Sigmoid colon (tissue), 7 donors: ENCODE data around the gene VSTM4. TPM values are rescaled to one million over a fixed set of nuclear protein-coding genes. Genes with fewer than 3 reads are reported as not detected.

ENCODE experiments used
- DNase-seq: peaks from one replicate; pipeline ENCODE4 v3.0.0-alpha.2; 2019
- H3K27ac ChIP-seq, 4 donors: fragments of 200-600 bp; sonication (generic); one replicate each; pipeline ENCODE4 v1.5.1; 2016 to 2019; ENCODE audit warnings: mild to moderate bottlenecking in 1 of 4
- H3K27me3 ChIP-seq, 3 donors: fragments of 200-600 bp; sonication (generic); one replicate each; pipeline ENCODE4 v1.5.1; 2019; ENCODE audit warnings: mild to moderate bottlenecking in 1 of 3
- H3K36me3 ChIP-seq, 4 donors: fragments of 200-600 bp; sonication (generic); one replicate each; pipeline ENCODE4 v1.5.1; 2016 to 2019
- H3K4me1 ChIP-seq, 4 donors: fragments of 200-600 bp; sonication (generic); one replicate each; pipeline ENCODE4 v1.5.1; 2017 to 2019
- H3K4me3 ChIP-seq, 4 donors: fragments of 200-600 bp; sonication (generic); one replicate each; pipeline ENCODE4 v1.5.1; 2017 to 2019; ENCODE audit warnings: mild to moderate bottlenecking in 2 of 4, moderate library complexity in 1 of 4
- H3K9me3 ChIP-seq, 4 donors: fragments of 200-600 bp in 3 of 4; sonication (generic) in 3 of 4; one replicate each; pipeline versions ENCODE4 v1.5.1 to v1.6.1; 2013 to 2019
- EP300 ChIP-seq, 4 donors: sonication (generic); formaldehyde crosslinking; IDR thresholded peaks; one replicate each; pipeline ENCODE4 v1.6.1; 2017; ENCODE audit warnings: antibody characterized with exemption in 4 of 4
- POLR2A ChIP-seq, 2 donors: fragments of 450-650 bp; IDR thresholded peaks; one replicate each; pipeline ENCODE4 v1.6.1; 2016; ENCODE audit warnings: antibody characterized with exemption in 2 of 2, mild to moderate bottlenecking in 2 of 2, moderate library complexity in 2 of 2
- POLR2AphosphoS5 ChIP-seq, 4 donors: sonication (generic); formaldehyde crosslinking; IDR thresholded peaks; one replicate each; pipeline ENCODE4 v1.6.1; 2017; ENCODE audit warnings: antibody characterized with exemption in 4 of 4
- WGBS, 2 donors: extraction: QIAGEN DNeasy Blood & Tissue Kit; methylation state at CpG; one replicate each; pipeline ENCODE4 v1.1.7; 2013; 5-methylcytosine and 5-hydroxymethylcytosine counted together
- intact Hi-C: fragments of 100-400 bp; cut with DNase I; formaldehyde crosslinking; loops from one replicate; pipeline ENCODE4 v1.15.1; 2023
- polyA plus RNA-seq, 3 donors: library from polyadenylated mRNA; stranded (reverse); fragments of 200-250 nt; gene quantifications; one replicate each; pipeline ENCODE4 v1.2.3, GENCODE V29; 2013
- total RNA-seq, 4 donors: library from RNA; depleted of rRNA; stranded (reverse); fragments of >200 nt; gene quantifications; one replicate each; pipeline ENCODE4 v1.1.0, GENCODE V29; 2016
- TF ChIP-seq, protein P1 (sequence below), 4 experiments: fragments of 450-650 bp in 3 of 4; fragments of 200-600 bp in 1 of 4; IDR thresholded peaks; one replicate each; pipeline ENCODE4 v1.5.1; 2016 to 2019; ENCODE audit warnings: antibody characterized with exemption in 4 of 4, mild to moderate bottlenecking in 3 of 4, moderate library complexity in 2 of 4
- donor health status: healthy with polysubstance abuse.
- donor health status: Bipolar disorder and iron deficiency.
- donor health status: healthy.

Gene VSTM4
- total and polyA plus RNA-seq, 7 donors: 0.23 to 13.3 (median 9.5) TPM

DNA sequence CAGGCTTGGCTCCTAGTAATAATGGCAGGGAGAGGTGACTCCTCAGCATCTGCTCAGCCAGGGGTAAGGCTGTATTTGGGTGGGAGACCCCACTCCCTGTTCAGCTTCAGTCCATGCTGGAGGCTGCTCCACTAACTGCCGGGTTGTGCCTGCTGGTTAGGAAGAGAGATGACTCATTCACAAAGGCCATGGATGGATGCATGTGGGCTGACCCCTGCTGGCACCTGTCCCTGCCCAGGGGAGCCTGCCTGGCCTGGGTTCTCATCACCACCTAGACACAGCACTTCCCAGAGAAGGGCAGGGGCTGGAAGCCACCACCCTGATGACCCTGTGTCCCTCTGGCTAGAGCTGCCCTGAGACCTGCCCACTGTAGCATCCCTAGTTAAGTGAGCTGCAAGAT lies 59.0 kb downstream of the VSTM4 start:
- Histone ChIP-seq H3K36me3 (no peaks in the 10 kb centered on the region), H3K27ac (no peak overlapping the region), H3K9me3 (no peaks in the 10 kb centered on the region), H3K4me1 (peaks cover 0 to 4% (median 0%) of the 10 kb centered on the region in 4 donors), H3K27me3 (no peaks in the 10 kb centered on the region), H3K4me3 (no peak overlapping the region)
- WGBS, 2 donors: 49 to 74% methylated on average over 1 of the region's 1 CpG
- intact Hi-C loops: no loop called here
- DNase-seq: no peak
- no peak for TF ChIP-seq EP300 (IDR thresholded peaks at IDR 0.05)
- TF ChIP-seq POLR2AphosphoS5 (IDR thresholded peaks at IDR 0.05): no peak
- TF ChIP-seq, protein P1, sequence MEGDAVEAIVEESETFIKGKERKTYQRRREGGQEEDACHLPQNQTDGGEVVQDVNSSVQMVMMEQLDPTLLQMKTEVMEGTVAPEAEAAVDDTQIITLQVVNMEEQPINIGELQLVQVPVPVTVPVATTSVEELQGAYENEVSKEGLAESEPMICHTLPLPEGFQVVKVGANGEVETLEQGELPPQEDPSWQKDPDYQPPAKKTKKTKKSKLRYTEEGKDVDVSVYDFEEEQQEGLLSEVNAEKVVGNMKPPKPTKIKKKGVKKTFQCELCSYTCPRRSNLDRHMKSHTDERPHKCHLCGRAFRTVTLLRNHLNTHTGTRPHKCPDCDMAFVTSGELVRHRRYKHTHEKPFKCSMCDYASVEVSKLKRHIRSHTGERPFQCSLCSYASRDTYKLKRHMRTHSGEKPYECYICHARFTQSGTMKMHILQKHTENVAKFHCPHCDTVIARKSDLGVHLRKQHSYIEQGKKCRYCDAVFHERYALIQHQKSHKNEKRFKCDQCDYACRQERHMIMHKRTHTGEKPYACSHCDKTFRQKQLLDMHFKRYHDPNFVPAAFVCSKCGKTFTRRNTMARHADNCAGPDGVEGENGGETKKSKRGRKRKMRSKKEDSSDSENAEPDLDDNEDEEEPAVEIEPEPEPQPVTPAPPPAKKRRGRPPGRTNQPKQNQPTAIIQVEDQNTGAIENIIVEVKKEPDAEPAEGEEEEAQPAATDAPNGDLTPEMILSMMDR (IDR thresholded peaks at IDR 0.05): no peak
- TF ChIP-seq POLR2A (IDR thresholded peaks at IDR 0.05): no peak

DNA sequence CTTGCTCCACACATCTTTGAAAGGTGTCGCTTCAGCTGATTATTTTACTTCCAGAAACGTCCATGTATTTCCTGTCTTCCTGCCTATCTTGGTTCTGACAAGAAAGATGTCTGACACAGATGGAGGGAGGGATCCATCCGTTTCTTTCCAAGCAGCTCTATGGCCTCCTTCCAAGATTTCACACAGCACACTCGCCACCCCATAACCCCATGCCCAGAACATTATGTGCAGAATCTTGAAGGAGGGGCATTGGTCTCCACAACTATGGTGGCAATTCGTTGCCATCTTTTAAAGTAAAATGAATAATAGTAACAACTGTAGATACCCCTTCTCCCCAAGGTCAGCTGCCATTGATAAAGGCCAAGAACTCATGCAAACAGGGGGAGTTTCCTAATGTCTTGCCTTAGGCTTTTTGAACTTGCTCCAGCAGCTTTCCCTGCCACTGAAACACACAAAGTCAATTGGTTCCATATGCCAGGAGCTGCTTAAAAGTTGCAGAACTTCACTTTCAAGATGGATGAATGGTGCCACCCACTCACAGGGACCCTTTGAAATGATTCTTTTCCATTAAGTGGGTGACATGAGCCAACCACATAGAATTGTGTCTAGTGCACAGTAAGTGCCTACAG lies 60.0 kb downstream of the VSTM4 start:
- Histone ChIP-seq H3K9me3 (no peaks in the 10 kb centered on the region), H3K4me1 (peaks cover 0 to 4% (median 0%) of the 10 kb centered on the region in 4 donors), H3K27ac (no peak overlapping the region), H3K27me3 (no peaks in the 10 kb centered on the region), H3K4me3 (no peak overlapping the region), H3K36me3 (no peaks in the 10 kb centered on the region)
- intact Hi-C loops: no loop called here
- no peak for DNase-seq
- no peak for TF ChIP-seq POLR2AphosphoS5 (IDR thresholded peaks at IDR 0.05)
- no peak for TF ChIP-seq EP300 (IDR thresholded peaks at IDR 0.05)
- TF ChIP-seq, protein P1 (IDR thresholded peaks at IDR 0.05): no peak
- TF ChIP-seq POLR2A (IDR thresholded peaks at IDR 0.05): no peak
- 52 to 67% methylated on average over 5 of the region's 5 CpGs for WGBS, 2 donors

DNA sequence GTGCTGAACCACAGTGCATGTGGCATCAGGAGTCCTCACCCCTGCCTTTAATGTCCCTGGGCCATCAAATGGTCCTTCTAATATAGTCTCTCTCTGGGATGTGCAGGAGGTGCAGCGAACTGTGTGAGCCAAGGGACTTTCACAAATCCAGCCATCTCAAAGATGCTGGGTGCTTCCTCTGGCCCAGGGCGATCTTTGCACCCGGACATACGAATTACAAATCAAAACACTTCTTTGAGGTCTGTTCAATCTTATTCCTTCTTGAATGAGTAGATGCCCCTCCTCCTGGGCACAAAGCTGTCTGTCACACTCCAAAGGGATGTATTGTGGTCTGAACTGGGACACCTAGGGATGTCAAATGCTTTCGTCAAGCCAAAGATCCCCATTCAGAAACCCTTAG lies 60.6 kb downstream of the VSTM4 start:
- WGBS, 2 donors: 85 to 96% methylated on average over 5 of the region's 5 CpGs
- no peak overlapping the region for H3K27ac ChIP-seq
- H3K4me3 ChIP-seq: no peak overlapping the region
- no peaks in the 10 kb centered on the region for H3K36me3 ChIP-seq
- H3K27me3 ChIP-seq: no peaks in the 10 kb centered on the region
- peaks cover 0 to 4% (median 0%) of the 10 kb centered on the region in 4 donors for H3K4me1 ChIP-seq
- intact Hi-C loops: no loop called here
- H3K9me3 ChIP-seq: no peaks in the 10 kb centered on the region
- no peak for TF ChIP-seq POLR2AphosphoS5 (IDR thresholded peaks at IDR 0.05)
- TF ChIP-seq, protein P1 (IDR thresholded peaks at IDR 0.05): no peak
- TF ChIP-seq POLR2A (IDR thresholded peaks at IDR 0.05): no peak
- TF ChIP-seq EP300 (IDR thresholded peaks at IDR 0.05): no peak
- DNase-seq: no peak

DNA sequence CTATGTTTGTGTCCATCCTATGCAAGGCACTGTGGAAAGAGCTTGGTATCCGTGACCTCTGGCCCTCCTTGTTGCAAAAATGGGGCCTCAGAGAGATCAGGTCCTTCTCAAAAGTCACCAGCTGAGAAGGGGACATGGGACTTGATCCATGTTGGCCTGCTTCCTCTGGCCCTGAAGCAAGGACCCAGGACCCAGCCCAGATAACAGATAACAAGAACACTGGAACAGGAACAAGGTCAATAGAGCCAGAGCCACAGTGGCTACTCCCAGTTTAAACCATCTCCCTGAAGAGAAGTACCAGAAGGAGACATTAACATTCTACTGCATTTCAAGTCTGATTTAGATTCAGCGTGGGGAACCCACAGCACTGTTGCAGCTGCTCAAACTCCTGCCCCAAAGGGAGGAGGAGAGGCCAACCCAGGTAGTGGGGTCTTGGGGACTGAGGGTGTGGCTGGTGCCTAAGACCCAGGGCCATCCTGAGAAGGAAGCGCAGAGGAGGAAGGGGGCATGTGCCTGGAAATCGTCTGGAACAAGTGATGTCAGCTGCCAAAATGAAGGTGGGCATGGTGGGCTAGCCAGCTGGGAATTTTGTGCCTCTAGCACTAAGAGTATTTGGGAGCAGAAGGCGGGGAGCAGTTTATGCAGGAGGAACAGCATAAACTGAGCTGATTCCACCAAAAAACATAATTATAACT lies 61.2 kb downstream of the VSTM4 start:
- Histone ChIP-seq H3K4me1 (peaks cover 0 to 4% (median 0%) of the 10 kb centered on the region in 4 donors), H3K36me3 (no peaks in the 10 kb centered on the region), H3K27ac (no peak overlapping the region), H3K27me3 (no peaks in the 10 kb centered on the region), H3K4me3 (no peak overlapping the region), H3K9me3 (no peaks in the 10 kb centered on the region)
- WGBS, 2 donors: 76 to 87% methylated on average over 5 of the region's 5 CpGs
- no peak for DNase-seq
- intact Hi-C loops: no loop called here
- TF ChIP-seq POLR2A (IDR thresholded peaks at IDR 0.05) (no peak), POLR2AphosphoS5 (IDR thresholded peaks at IDR 0.05) (no peak)
- TF ChIP-seq, protein P1 (IDR thresholded peaks at IDR 0.05): no peak
